Measurements from ENCODE around the gene CPD. TPM values are rescaled to one million over a fixed set of nuclear protein-coding genes. Genes with fewer than 3 reads are reported as not detected.

CPD gene
- total and polyA plus RNA-seq, 2 of the 13 experiments (the other 11 are each of a cell fraction or from before 2014, with no cell fraction given): 46.1 to 72.3 TPM

GRCh38 chr17:30395398-30396022, 16.8 kb downstream of the CPD start (continued):
- TF ChIP-seq PCBP1 (IDR thresholded peaks at IDR 0.05; ENCODE audit: borderline replicate concordance, low read depth, low read length): no peak
- TF ChIP-seq RARA (CRISPR knock-in tag; IDR thresholded peaks at IDR 0.05): 0 out of 2 replicates have a peak, but pooled peaks have one; percentile 21
- TF ChIP-seq MIXL1 (CRISPR knock-in tag; IDR thresholded peaks at IDR 0.05): peak; percentile 85
- 0 out of 2 replicates have a peak, but pooled peaks have one; percentile 28 for TF ChIP-seq ZNF503 (CRISPR knock-in tag; IDR thresholded peaks at IDR 0.05)
- TF ChIP-seq PRDM15 (CRISPR knock-in tag; IDR thresholded peaks at IDR 0.05): no peak
- no peak for TF ChIP-seq ZSCAN31 (CRISPR knock-in tag; IDR thresholded peaks at IDR 0.05; ENCODE audit: low read depth)
- TF ChIP-seq ZNF549 (CRISPR knock-in tag; IDR thresholded peaks at IDR 0.05): no peak
- TF ChIP-seq SIX1 (CRISPR knock-in tag; IDR thresholded peaks at IDR 0.05; ENCODE audit: borderline replicate concordance): peak; percentile 100
- TF ChIP-seq GATAD2A (CRISPR knock-in tag; IDR thresholded peaks at IDR 0.05): 0 out of 2 replicates have a peak, but pooled peaks have one; percentile 26
- peak; percentile 81 for TF ChIP-seq SIX4 (CRISPR knock-in tag; IDR thresholded peaks at IDR 0.05)
- peak; percentile 35; the same call in 1 of the 2 replicates for TF ChIP-seq TCF7 (IDR thresholded peaks at IDR 0.05; ENCODE audit: low read depth)
- TF ChIP-seq HNF4A (CRISPR knock-in tag; IDR thresholded peaks at IDR 0.05): peak; percentile 48; the same call in 1 of the 2 replicates
- TF ChIP-seq TFE3 (CRISPR knock-in tag; IDR thresholded peaks at IDR 0.05): peak; percentile 95
- TF ChIP-seq FOXM1 (CRISPR knock-in tag; IDR thresholded peaks at IDR 0.05): no peak
- no peak for TF ChIP-seq DDIT3 (CRISPR knock-in tag; IDR thresholded peaks at IDR 0.05)
- TF ChIP-seq ISL2 (CRISPR knock-in tag; IDR thresholded peaks at IDR 0.05): peak; percentile 51; the same call in 1 of the 2 replicates
- no peak for TF ChIP-seq STAT5B (CRISPR knock-in tag; IDR thresholded peaks at IDR 0.05)
- 0 out of 2 replicates have a peak, but pooled peaks have one; percentile 16 for TF ChIP-seq ELF3 (CRISPR knock-in tag; IDR thresholded peaks at IDR 0.05)
- peak; percentile 81 for TF ChIP-seq FOXA3 (CRISPR knock-in tag; IDR thresholded peaks at IDR 0.05)
- TF ChIP-seq PAXIP1 (CRISPR knock-in tag; conservative IDR thresholded peaks at IDR 0.05): 0 out of 2 replicates have a peak, but pooled peaks have one; percentile 27
- TF ChIP-seq SOX5 (CRISPR knock-in tag; IDR thresholded peaks at IDR 0.05; ENCODE audit: borderline replicate concordance): peak; percentile 57; the same call in 1 of the 2 replicates
